Hepatocyte (in vitro differentiated cells): ENCODE results near the gene CLIP3. TPM values are rescaled to one million over a fixed set of nuclear protein-coding genes. Genes with fewer than 3 reads are reported as not detected.

Experiments
- DNase-seq: peaks from one replicate; pipeline ENCODE4 v3.0.0-alpha.2; 2016; ENCODE audit warnings: low spot score
- H2AFZ ChIP-seq: fragments of 200-600 bp; sonication (generic); 2 replicates; pipeline ENCODE4 v1.6.0; 2016; ENCODE audit warnings: antibody characterized with exemption, mild to moderate bottlenecking
- H3K27ac ChIP-seq: fragments of 200-600 bp; sonication (generic); 2 replicates; pipeline ENCODE4 v1.5.1; 2016; ENCODE audit warnings: mild to moderate bottlenecking
- H3K27me3 ChIP-seq: fragments of 200-600 bp; sonication (generic); 2 replicates; pipeline ENCODE4 v1.6.1; 2016
- H3K36me3 ChIP-seq: fragments of 200-600 bp; sonication (generic); replicated peaks from 2 replicates; pipeline ENCODE4 v1.5.1; 2016; ENCODE audit warnings: low read depth; ENCODE audit not compliant: insufficient read depth
- H3K4me1 ChIP-seq: fragments of 200-600 bp; sonication (generic); 2 replicates; pipeline ENCODE4 v1.5.1; 2016; ENCODE audit warnings: mild to moderate bottlenecking, moderate library complexity; ENCODE audit not compliant: insufficient read depth
- H3K4me2 ChIP-seq: fragments of 200-600 bp; sonication (generic); 2 replicates; pipeline ENCODE4 v1.6.0; 2016
- H3K4me3 ChIP-seq: fragments of 200-600 bp; sonication (generic); 2 replicates; pipeline ENCODE4 v1.5.1; 2016; ENCODE audit warnings: mild to moderate bottlenecking
- H3K79me2 ChIP-seq: fragments of 200-600 bp; sonication (generic); 2 replicates; pipeline ENCODE4 v1.6.0; 2017; ENCODE audit warnings: mild to moderate bottlenecking
- H3K9me2 ChIP-seq: fragments of 200-600 bp; sonication (generic); replicated peaks from 2 replicates; pipeline ENCODE4 v1.6.0; 2017; ENCODE audit warnings: mild to moderate bottlenecking; ENCODE audit not compliant: insufficient read depth
- H3K9me3 ChIP-seq: fragments of 200-600 bp; sonication (generic); 2 replicates; pipeline ENCODE4 v1.5.1; 2016; ENCODE audit warnings: low read depth, mild to moderate bottlenecking
- H4K20me1 ChIP-seq: fragments of 200-600 bp; sonication (generic); 2 replicates; pipeline ENCODE4 v1.6.0; 2016; ENCODE audit warnings: mild to moderate bottlenecking; ENCODE audit not compliant: insufficient read depth, poor library complexity, severe bottlenecking
- EZH2 ChIP-seq: fragments of 200-600 bp; sonication (generic); IDR thresholded peaks from 2 replicates; pipeline ENCODE4 v1.6.1; 2016; ENCODE audit warnings: antibody characterized with exemption, mild to moderate bottlenecking, borderline replicate concordance
- EZH2phosphoT487 ChIP-seq: fragments of 200-600 bp; sonication (generic); IDR thresholded peaks from one replicate; pipeline ENCODE4 v1.6.1; 2018; ENCODE audit warnings: antibody characterized with exemption, mild to moderate bottlenecking, low read depth, moderate library complexity; ENCODE audit not compliant: unreplicated experiment, severe bottlenecking
- WGBS: methylation state at CpG from one replicate; pipeline ENCODE4 v1.1.6; 2016; ENCODE audit warnings: low lambda C conversion rate; ENCODE audit errors: missing lambda C conversion rate; 5-methylcytosine and 5-hydroxymethylcytosine counted together
- polyA plus RNA-seq: library from polyadenylated mRNA; unstranded; fragments of >200 nt; fragmentation: Nextera tagmentation; extraction: Ambion mirVana; gene quantifications from 2 replicates; pipeline ENCODE4 v1.2.1, GENCODE V29; 2016
- total RNA-seq: library from RNA; depleted of rRNA; stranded (reverse); fragments of >200 nt; gene quantifications from 2 replicates; pipeline ENCODE4 v1.2.3, GENCODE V29; 2014
- TF ChIP-seq, protein P1 (sequence below): fragments of 200-600 bp; sonication (generic); IDR thresholded peaks from 2 replicates; pipeline ENCODE4 v1.5.1; 2016; ENCODE audit warnings: antibody characterized with exemption, mild to moderate bottlenecking; ENCODE audit not compliant: poor library complexity

The CLIP3 gene
- total and polyA plus RNA-seq, 2 experiments from 2014 or later: 5.1 to 19.5 TPM

DNA sequence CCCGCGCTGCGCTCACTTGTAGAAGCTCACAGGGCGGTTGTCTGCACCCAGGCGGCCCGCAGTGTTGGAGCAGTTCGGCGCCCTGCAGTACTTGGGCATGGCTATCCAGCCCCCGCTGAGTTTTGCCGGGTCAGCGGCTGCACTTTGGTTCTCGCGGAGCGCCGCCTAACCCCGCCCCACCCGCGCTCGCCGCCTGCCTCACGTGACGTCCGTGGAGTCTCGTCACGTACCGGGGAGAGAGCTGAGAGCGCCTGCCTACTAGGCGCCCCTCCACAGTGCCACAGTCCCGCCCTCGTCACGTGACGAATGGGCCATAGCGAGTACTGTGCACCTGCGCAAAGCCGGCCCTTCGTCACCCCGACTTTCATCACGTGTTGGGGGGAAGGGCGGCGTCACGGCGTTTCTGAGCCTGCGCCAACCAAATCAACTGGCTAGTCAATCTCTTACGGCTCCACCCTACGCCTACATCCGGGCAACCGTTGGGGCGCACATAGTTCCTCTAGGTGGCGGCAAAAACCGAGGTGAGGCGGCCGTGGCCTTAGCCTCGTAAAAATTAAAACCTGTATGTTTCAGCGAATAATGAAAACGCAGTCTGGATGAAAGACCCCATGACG, 21.6 kb upstream of the CLIP3 start, which contains the start of gene THAP8:
THAP8 (minus strand) TSS at position 167 of the 614 bp plus-strand sequence; CDS start at position 99, 68 bp downstream.
- Histone ChIP-seq H3K4me3 (peak within 1 kb of the TSS; percentile 73), H2AFZ (peak within 1 kb of the TSS; percentile 60), H3K79me2 (peaks cover 19% of the 10 kb centered on the region), H3K9me2 (no peaks in the 10 kb centered on the region), H3K4me1 (peaks cover 11% of the 10 kb centered on the region), H4K20me1 (no peaks in the 10 kb centered on the region), H3K27me3 (no peaks in the 10 kb centered on the region), H3K9me3 (no peaks in the 10 kb centered on the region), H3K27ac (peak within 1 kb of the TSS; percentile 92), H3K4me2 (peak within 1 kb of the TSS; percentile 94), H3K36me3 (no peaks in the 10 kb centered on the region)
- peak; percentile 100 for DNase-seq
- TF ChIP-seq EZH2: no peak
- TF ChIP-seq, protein P1, sequence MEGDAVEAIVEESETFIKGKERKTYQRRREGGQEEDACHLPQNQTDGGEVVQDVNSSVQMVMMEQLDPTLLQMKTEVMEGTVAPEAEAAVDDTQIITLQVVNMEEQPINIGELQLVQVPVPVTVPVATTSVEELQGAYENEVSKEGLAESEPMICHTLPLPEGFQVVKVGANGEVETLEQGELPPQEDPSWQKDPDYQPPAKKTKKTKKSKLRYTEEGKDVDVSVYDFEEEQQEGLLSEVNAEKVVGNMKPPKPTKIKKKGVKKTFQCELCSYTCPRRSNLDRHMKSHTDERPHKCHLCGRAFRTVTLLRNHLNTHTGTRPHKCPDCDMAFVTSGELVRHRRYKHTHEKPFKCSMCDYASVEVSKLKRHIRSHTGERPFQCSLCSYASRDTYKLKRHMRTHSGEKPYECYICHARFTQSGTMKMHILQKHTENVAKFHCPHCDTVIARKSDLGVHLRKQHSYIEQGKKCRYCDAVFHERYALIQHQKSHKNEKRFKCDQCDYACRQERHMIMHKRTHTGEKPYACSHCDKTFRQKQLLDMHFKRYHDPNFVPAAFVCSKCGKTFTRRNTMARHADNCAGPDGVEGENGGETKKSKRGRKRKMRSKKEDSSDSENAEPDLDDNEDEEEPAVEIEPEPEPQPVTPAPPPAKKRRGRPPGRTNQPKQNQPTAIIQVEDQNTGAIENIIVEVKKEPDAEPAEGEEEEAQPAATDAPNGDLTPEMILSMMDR: peak; percentile 62
- WGBS: under 1% methylated on average over 56 of the region's 56 CpGs

DNA sequence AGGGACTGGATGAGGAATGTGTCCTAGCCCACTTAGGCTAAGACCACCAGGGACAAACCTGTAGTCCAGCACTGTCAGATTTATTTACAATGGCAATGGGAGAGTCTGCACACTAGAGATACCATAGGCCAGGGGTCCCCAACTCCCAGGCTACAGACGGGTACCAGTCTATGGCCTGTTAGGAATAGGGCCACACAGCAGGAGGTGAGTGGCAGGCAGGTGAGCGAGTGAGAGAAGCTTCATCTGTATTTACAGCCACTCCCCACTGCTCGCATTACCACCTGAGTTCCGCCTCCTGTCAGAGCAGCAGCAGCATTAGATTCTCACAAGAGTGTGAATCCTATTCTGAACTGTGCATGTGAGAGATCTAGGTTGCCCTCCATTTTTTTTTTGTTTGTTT, 19.0 kb upstream of the CLIP3 start:
- 87% methylated on average over 4 of the region's 4 CpGs for WGBS
- Histone ChIP-seq H4K20me1 (no peaks in the 10 kb centered on the region), H3K36me3 (no peaks in the 10 kb centered on the region), H3K4me3 (no peak overlapping the region), H3K27me3 (no peaks in the 10 kb centered on the region), H3K4me1 (peaks cover 9% of the 10 kb centered on the region), H3K79me2 (peaks cover 17% of the 10 kb centered on the region), H3K27ac (no peak overlapping the region), H3K9me3 (no peaks in the 10 kb centered on the region), H3K4me2 (no peak overlapping the region), H3K9me2 (no peaks in the 10 kb centered on the region), H2AFZ (no peak overlapping the region)
- TF ChIP-seq EZH2 (no peak), EZH2phosphoT487 (no peak)
- TF ChIP-seq, protein P1: no peak
- no peak for DNase-seq

DNA sequence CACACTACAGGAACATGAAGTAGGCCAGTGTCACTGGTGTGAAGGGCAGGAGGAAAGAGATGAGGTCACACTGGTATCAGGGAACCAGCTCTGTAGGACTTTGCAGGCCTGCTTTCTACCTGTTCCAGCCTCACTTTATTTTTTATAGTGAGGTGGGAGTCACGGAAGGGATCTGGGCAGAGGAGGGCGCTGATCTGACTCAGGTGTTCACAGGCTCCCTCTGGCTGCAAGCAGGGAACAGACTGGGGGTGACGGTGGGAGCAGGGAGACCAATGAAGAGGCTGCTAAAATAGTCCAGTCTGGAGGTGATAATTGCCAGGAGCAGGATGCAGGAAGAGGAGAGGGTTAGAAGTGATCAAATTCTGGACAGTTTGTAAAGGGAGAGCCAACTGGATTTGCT, 18.6 kb upstream of the CLIP3 start:
- H3K4me1 ChIP-seq: peaks cover 9% of the 10 kb centered on the region
- no peaks in the 10 kb centered on the region for H3K9me3 ChIP-seq
- no peak overlapping the region for H3K4me3 ChIP-seq
- H3K27ac ChIP-seq: no peak overlapping the region
- no peaks in the 10 kb centered on the region for H3K27me3 ChIP-seq
- H3K36me3 ChIP-seq: no peaks in the 10 kb centered on the region
- no peak overlapping the region for H3K4me2 ChIP-seq
- H3K9me2 ChIP-seq: no peaks in the 10 kb centered on the region
- no peaks in the 10 kb centered on the region for H4K20me1 ChIP-seq
- peak; percentile 44 for DNase-seq
- TF ChIP-seq, protein P1: peak; percentile 41
- TF ChIP-seq EZH2phosphoT487: no peak
- no peak for TF ChIP-seq EZH2
- H2AFZ ChIP-seq: no peak overlapping the region
- WGBS: 42% methylated on average over 3 of the region's 3 CpGs
- peaks cover 17% of the 10 kb centered on the region for H3K79me2 ChIP-seq
